22Rv1 (cell line): Measurements from ENCODE around the gene MAP1B.

Source experiments
- ZFX ChIP-seq: fragments of 450-650 bp; IDR thresholded peaks from 2 replicates; pipeline ENCODE4 v1.6.1; 2017; ENCODE audit warnings: antibody characterized with exemption, borderline replicate concordance
- TF ChIP-seq, protein P1 (sequence below): fragments of 450-650 bp; IDR thresholded peaks from 2 replicates; pipeline ENCODE4 v1.5.1; 2017; ENCODE audit warnings: mild to moderate bottlenecking

GRCh38 chr5:72144762-72145161, 37.5 kb downstream of the MAP1B start:
- TF ChIP-seq, protein P1, sequence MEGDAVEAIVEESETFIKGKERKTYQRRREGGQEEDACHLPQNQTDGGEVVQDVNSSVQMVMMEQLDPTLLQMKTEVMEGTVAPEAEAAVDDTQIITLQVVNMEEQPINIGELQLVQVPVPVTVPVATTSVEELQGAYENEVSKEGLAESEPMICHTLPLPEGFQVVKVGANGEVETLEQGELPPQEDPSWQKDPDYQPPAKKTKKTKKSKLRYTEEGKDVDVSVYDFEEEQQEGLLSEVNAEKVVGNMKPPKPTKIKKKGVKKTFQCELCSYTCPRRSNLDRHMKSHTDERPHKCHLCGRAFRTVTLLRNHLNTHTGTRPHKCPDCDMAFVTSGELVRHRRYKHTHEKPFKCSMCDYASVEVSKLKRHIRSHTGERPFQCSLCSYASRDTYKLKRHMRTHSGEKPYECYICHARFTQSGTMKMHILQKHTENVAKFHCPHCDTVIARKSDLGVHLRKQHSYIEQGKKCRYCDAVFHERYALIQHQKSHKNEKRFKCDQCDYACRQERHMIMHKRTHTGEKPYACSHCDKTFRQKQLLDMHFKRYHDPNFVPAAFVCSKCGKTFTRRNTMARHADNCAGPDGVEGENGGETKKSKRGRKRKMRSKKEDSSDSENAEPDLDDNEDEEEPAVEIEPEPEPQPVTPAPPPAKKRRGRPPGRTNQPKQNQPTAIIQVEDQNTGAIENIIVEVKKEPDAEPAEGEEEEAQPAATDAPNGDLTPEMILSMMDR: no peak
- TF ChIP-seq ZFX: no peak
